HG03558 (cell line): ENCODE data around the gene PRELID3B.
"Not testable (repeated sequence)": the region's sequence is repeated elsewhere in the genome, so short reads cannot be mapped to it uniquely, and the experiment has no call there.

Experiments used
- ATAC-seq: cut with Tn5 transposase; IDR thresholded peaks from one replicate; pipeline ENCODE4 v1.9.1; 2021; ENCODE audit warnings: moderate number of reproducible peaks; ENCODE audit not compliant: unreplicated experiment; ENCODE audit errors: extremely low read depth

The PRELID3B gene

GRCh38 chr20:59013031-59013951 lies 29.3 kb downstream of the PRELID3B start:
- ATAC-seq = no peak

GRCh38 chr20:59011874-59012157 lies 30.8 kb downstream of the PRELID3B start:
- not testable (repeated sequence) for ATAC-seq

DNA sequence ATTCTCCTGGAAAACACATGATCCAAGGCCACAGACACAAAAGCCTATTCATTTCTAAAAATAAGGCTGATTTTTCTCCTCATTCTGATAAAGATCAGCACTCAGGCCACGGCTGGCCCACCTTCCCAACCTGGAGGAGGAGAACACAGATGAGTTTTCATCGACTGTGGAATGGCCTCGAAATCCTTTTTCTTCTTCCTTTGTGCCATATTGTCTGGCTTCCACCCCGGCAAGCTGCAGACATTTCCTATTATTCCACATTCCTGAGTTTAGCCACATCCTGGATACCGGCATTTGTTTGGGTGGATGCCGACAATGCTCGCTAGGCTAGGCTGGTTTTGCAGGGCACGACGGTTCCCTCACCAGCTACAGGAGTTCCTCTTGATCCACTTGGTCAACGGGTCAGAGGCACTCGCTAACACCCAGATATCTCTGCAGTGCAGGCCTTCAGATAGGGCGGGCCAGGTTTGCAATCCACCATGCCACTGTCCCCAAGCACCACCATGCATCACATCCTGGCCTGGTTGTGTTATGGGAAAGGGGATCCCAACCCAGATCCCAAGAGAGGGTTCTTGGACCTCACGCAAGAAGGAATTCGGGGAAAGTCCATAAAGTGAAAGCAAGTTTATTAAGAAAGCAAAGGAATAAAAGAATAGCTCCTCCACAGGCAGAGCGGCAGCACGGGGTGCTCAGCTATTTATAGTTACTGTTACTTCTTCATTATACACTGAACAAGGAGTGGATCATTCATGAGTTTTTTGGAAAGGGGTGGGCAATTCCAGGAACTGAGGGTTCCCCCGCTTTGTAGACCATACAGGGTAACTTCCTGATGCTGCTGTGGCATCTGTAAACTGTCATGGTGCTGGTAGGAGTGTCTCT lies 31.4 kb downstream of the PRELID3B start:
- no peak for ATAC-seq

DNA sequence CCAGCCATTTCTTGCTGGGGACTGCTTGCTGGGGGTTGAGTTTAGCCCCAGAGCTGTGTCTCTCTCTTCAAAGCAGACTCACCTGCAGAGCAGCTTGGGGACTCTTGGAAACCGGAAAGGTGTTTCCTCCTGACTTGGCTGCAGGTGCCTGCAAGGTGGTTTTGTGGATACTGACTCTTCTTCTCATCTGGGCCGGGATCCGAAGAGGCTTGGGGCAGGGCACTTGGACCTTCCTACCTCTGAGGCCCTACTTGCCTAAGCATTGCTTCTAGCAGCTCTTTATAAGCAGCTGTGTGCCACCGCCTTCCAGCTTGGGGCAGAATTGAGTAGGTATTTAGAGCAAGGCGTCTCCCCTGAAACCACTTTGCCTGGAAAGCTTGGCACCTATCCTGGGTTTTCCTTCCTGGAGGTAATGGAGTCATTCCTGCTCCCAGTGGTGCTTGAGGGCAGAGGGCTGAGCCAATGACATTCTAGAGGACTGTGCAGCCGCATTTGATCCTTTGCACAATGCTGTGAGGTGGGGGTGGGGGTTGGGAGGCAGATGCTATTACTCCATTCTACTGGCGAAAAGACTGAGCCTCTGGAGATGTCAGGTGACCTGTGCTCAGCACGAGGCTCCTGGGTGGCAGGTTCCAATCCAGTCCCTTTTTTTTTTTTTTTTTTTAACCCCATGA lies 32.1 kb downstream of the PRELID3B start:
- no peak for ATAC-seq

DNA sequence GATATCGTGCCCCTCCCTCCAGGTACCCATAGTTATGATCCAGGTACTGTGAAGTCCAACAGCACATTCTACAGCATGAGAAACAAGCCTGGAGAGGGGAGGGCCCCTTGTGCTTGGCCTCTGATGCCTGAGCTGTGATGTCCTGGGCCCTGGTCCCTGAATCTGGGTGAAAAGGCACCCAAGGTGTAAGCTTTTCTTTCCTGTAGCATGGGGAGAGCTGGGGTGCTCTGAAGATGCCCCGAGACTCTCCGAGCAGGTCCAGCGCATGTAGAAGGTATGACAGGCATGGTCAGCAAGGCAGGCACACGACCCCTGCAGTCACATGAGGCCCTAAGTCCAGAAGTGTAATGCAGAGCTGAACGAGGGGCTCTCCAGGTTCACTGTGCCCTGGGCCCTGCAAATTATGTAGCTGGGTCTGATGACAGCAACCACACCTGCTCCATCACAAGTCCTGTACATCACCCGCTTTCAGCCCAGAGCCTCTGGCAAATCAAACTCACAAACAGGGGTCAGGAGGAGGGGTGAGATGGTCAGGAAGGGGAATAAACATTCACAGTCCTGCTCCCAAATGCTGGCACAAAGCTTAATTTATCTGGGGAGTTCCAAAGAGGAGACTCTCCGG lies 33.8 kb downstream of the PRELID3B start:
- ATAC-seq = no peak

DNA sequence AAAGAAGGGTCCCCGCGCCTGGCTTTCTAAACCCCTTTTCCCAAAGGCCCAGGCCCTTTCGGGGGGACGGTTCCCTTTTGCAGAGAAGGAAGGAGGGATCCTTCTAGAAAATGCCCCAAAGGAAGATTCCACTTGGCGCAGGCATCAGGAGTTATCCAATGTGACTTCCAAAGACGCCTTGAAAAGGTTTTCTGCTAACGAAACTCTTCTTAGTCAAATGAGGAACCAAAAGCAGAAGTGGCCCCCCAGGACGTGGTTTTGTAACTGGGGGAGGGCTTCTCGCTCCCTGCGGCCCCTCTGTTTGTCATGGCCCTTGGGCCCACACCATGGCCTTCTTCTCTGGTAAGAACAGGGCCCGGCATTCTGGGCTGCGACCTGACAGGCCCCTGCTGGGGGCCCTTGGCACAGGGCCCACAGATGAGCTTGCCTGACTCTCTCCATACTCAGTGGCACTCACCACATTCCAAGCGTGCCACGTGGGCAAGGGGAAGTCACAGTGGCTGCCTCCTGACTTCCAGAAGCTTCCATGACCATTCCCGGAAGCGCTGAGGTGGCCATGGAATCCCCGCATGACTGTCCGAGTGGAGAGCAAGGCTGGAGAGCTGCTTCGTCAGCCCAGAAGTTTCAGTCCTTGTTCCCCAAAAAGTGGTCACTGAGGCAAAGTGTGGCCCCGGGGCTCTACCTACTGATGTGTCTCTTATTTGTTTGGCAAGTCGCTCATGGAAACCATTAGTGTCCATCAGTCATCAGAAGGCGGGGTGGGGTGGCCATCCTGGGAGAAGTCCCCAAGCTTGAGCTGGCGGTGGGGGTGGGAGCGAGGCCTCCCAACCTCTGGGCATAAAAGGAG lies 34.7 kb downstream of the PRELID3B start:
- no peak for ATAC-seq

DNA sequence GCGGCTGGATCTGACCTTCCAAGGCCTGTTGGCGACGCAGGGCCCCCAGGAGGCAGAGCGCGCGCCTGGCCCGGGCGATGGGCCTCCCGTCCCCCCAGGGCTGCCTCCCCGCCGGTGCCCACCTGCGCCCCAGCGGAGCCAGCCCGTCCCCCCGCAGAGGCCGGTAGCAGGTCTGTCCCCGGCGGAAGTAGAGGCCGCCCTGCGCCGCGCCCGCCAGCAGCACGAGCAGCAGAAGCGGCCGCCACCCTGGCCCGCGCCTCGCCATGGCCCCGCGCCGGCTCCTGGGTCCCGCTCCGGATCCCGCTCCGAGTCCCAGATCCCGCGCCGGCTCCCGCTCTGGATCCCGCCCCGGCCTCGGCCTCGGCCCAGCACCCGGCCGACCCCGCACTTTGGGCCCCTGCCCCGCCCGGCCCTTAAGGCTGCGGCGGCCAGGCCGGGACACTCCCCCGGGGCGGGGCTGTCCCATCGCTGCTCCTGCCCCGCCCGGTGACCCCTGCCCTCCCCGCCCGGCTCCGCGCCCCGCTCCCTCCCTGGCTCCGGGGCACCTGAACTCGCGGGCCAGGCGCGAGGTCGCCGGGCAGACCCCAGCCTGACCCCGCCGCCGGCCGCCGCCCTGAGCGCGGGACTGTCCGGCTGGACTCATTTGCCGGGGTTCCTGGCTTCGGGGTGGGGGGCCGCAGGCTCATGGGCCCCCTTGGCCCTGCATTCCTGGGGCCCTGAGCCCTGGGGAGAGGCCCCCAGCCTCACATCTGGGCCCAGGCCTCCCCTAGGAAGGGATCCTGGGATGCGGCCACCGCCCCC lies 35.5 kb downstream of the PRELID3B start, which contains the start of gene CTSZ:
Gene CTSZ, minus strand, starts transcription at position 391 of the 801 bp plus-strand sequence. Its CDS starts 126 bp downstream, at position 265.
- ATAC-seq = no peak

GRCh38 chr20:59006167-59006863 lies 36.3 kb downstream of the PRELID3B start:
- ATAC-seq = no peak

- ATAC-seq = no peak
Measured at GRCh38 chr20:59005523-59006166, 36.9 kb downstream of the PRELID3B start.

DNA sequence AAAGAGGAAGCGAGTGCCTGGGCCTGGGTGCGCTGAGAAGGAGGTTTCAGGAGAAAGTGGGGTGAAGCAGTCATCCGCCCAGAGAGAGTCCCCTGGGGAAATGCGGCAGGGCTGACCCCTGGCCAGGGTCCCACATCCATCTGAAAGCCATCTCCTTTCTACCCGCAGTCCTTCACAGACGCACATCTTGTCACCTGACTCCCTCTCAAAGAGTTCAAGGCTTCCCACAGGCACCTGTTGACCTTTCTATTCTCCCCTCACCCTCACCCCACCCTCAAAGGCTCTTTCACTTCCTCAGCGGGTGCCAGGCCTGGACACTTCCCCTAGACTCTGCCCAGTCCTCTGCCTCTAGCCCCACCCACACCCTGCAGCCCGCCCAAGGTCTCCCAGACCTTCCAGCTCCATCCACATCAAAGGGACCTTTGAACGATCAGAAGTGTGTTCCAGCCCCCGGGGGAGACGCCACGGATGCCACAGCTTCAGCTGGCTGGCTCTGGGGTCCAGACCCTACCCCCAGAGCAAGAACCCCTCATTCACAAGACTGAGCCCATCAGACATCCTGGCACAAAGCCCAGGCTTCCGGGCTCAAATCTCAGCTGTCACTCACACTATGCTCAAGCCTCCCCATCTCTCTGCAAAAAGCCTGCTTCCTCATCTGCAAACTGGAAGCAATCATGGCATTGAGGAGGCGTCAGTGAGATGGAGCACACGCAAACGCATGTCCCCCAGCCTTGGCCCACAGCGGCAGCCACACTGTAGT lies 37.6 kb downstream of the PRELID3B start:
- ATAC-seq = peak; percentile 32

DNA sequence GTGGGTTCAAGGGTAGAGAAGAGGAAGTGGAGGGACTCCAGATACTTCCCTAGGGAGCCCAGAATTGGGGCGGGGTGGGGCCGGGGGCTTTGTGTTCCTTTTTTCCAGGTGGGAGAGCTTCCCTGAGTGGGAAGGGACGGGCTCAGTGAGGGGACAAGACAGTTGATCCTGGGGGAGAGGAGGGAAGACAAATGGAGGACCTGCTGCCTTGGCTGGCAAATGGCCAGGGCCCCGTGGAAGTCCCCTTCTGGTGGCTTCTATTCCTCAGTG lies 38.2 kb downstream of the PRELID3B start:
- no peak for ATAC-seq

- no peak for ATAC-seq
Measured at GRCh38 chr20:59003836-59004492, 38.6 kb downstream of the PRELID3B start.

DNA sequence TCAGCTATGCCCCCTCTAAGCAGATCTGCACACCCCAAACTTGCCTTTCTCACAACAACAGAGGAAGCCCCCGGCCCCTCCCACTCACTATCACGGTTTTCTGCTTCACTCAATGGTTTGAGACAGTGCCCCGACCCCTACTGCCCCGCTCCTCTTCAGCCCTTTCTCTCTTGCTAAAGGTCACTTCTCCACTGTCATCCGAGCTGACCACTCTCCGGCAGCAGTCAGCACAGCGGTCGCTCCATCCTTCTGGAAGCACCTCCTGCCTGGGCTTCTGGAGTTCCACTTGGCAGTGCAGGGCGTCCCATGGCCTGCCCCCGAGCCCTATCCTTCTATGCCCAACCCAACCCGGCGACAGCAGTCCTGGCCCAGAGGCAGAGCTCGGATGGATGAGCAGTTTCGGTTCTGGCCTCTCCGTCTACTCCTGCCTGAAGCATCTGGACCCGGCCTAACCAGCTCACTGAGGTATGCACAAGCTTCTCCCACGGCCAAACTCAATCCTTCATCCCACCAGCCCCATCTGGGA lies 39.6 kb downstream of the PRELID3B start:
- no peak for ATAC-seq

DNA sequence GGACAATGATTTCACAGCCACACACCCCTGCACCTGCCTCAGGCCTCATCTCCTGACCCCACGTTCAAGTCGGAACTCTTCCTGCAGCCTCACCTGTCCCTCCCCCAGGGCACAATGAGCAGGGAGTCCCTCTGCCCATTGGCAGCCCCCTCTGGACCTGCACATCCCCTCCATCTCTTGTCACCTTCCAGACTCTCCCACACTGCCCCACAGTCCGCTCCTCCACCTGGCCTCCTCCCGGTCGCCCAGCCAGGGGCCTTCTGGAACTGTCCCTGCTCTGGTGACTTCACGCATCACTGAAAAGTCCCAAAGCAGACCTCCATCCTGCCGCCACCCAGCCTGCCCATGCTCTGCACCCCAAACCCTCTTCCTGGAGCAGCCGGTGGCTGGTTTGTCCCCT lies 40.2 kb downstream of the PRELID3B start:
- ATAC-seq = no peak

- no peak for ATAC-seq
Measured at GRCh38 chr20:59001449-59002171, 41.0 kb downstream of the PRELID3B start.

DNA sequence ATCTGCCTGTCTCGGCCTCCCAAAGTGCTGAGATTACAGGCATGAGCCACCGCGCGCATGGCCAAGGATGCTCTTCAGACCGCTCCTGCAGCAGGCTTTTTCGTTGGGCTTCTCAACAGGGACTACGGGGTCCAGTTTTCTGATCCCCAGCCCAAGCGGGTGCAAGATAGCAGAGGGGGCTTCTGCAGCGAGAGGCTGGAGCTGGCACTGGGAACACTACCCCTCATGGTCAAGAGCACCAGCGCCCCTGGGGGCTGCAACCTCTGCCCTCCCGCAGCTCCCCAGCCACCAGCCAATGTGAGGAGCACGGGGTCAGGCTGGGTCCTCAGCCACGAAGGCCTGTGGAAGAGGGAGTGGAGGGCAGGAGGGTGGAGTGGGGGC lies 41.5 kb downstream of the PRELID3B start:
- no peak for ATAC-seq
